Stomach (tissue), 9 donors: ENCODE data around the gene ACTR10. TPM values are rescaled to one million over a fixed set of nuclear protein-coding genes. Genes with fewer than 3 reads are reported as not detected.

Experiments
- DNase-seq, 2 donors: peaks; one replicate each; pipeline versions ENCODE4 v3.0.0 to v3.0.0-alpha.2; 2013 to 2019
- H3K27ac ChIP-seq, 5 donors: fragments of 200-600 bp in 4 of 5; sonication (generic) in 4 of 5; one replicate each; pipeline ENCODE4 v1.5.1; 2013 to 2019; ENCODE audit warnings: mild to moderate bottlenecking in 1 of 5, moderate library complexity in 1 of 5
- H3K27me3 ChIP-seq, 3 donors: fragments of 200-600 bp; sonication (generic); one replicate each; pipeline ENCODE4 v1.5.1; 2017 to 2019; ENCODE audit warnings: mixed run types in 1 of 3
- H3K36me3 ChIP-seq, 4 donors: fragments of 200-600 bp; sonication (generic); 1 replicate in 3 of 4; 2 replicates in 1 of 4; pipeline ENCODE4 v1.5.1; 2016 to 2019
- H3K4me1 ChIP-seq, 4 donors: fragments of 200-600 bp; sonication (generic); one replicate each; pipeline ENCODE4 v1.5.1; 2016 to 2019
- H3K4me3 ChIP-seq, 4 donors: fragments of 200-600 bp; sonication (generic) in 3 of 4; one replicate each; pipeline ENCODE4 v1.5.1; 2016 to 2019; ENCODE audit warnings: mild to moderate bottlenecking in 1 of 4
- H3K9me3 ChIP-seq, 4 donors: fragments of 200-600 bp; sonication (generic); one replicate each; pipeline ENCODE4 v1.5.1; 2016 to 2019
- CTCF ChIP-seq, 7 experiments: fragments of 450-650 bp in 4 of 7; fragments of 200-600 bp in 3 of 7; sonication (generic) in 3 of 7; IDR thresholded peaks; one replicate each; pipeline ENCODE4 v1.5.1; 2016 to 2019; ENCODE audit warnings: antibody characterized with exemption in 7 of 7, control low read depth in 2 of 7, mild to moderate bottlenecking in 1 of 7
- EP300 ChIP-seq: sonication (generic); formaldehyde crosslinking; IDR thresholded peaks from one replicate; pipeline ENCODE4 v1.6.1; 2017; ENCODE audit warnings: antibody characterized with exemption
- POLR2A ChIP-seq, 4 donors: fragments of 450-650 bp; IDR thresholded peaks; one replicate each; pipeline ENCODE4 v1.6.1; 2016; ENCODE audit warnings: antibody characterized with exemption in 4 of 4, control low read depth in 2 of 4, mild to moderate bottlenecking in 1 of 4, moderate library complexity in 1 of 4
- POLR2AphosphoS5 ChIP-seq, 3 donors: sonication (generic); formaldehyde crosslinking; IDR thresholded peaks; one replicate each; pipeline ENCODE4 v1.6.1; 2016; ENCODE audit warnings: antibody characterized with exemption in 3 of 3
- WGBS, 5 donors: extraction: QIAGEN DNeasy Blood & Tissue Kit in 3 of 5; methylation state at CpG; one replicate each; pipeline versions ENCODE4 v1.1.5 to v1.1.7; 2013 to 2018; 5-methylcytosine and 5-hydroxymethylcytosine counted together
- intact Hi-C: fragments of 100-400 bp; cut with DNase I; formaldehyde crosslinking; loops from one replicate; pipeline ENCODE4 v1.15.1; 2023; ENCODE audit warnings: low total_unique reads
- polyA plus RNA-seq, 3 donors: library from polyadenylated mRNA; stranded (reverse); fragments of 200-250 nt; gene quantifications; one replicate each; pipeline ENCODE4 v1.2.3, GENCODE V29; 2013
- total RNA-seq, 5 donors: library from RNA; depleted of rRNA; stranded (reverse); fragments of >200 nt; gene quantifications; one replicate each; pipeline versions ENCODE4 v1.1.0 to v1.2.3, GENCODE V29; 2014 to 2016
- donor health status: healthy with polysubstance abuse.
- donor health status: Bipolar disorder and iron deficiency.
- donor health status: healthy.

ACTR10 gene
- total and polyA plus RNA-seq, 8 donors: 7.5 to 90.5 (median 55.3) TPM

DNA sequence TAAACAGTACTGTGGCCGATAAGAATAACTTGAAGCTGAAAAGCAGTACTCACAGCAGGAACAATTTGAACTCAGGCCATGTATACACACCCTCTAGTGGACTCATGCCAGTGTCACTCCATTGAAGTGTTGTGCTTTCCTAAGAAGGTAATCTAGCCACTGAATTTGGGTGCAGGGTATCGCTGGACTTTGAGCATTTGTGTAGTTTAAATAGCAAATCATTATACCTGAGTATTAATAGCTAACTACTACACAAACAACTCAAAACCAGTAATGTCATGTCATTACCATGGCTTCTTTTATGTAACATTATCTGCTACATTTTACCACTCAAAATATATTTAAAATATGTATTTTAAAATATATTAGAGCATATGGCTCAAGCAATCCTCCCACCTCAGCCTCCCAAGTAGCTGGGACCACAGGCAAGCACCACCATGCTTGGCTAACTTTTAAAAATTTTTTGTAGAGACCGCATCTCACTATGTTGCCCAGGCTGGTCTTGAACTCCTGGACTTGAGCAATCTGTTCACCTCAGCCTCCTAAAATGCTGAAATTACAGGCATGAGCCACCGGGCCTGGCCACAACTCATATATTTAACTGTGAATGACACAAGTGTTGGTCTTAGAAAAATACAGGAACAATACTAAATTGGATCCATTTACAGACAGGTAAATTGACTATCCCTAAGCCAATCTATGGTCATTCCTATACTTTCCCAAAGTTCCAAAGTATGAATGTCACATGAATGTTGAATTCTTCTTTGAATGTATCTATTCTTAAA lies 72.8 kb downstream of the ACTR10 start:
- TF ChIP-seq POLR2AphosphoS5 (IDR thresholded peaks at IDR 0.05) (peak in 1 of 3 donors; percentile 64), EP300 (no peak), CTCF (IDR thresholded peaks at IDR 0.05) (no peak)
- WGBS, 5 donors: 54 to 67% (median 60%) methylated on average over 4 of the region's 4 CpGs
- H3K4me3 ChIP-seq: no peak overlapping the region
- H3K9me3 ChIP-seq: no peaks in the 10 kb centered on the region
- H3K4me1 ChIP-seq: peaks cover 0 to 59% (median 34%) of the 10 kb centered on the region in 4 donors
- H3K36me3 ChIP-seq: peaks cover 24 to 85% (median 77%) of the 10 kb centered on the region in 4 donors
- no peaks in the 10 kb centered on the region for H3K27me3 ChIP-seq
- peak; percentile 44 to 48 for DNase-seq
- peak overlapping the region in 2 of 5 donors; percentile 40 to 64 for H3K27ac ChIP-seq
- intact Hi-C loops: no loop called here

DNA sequence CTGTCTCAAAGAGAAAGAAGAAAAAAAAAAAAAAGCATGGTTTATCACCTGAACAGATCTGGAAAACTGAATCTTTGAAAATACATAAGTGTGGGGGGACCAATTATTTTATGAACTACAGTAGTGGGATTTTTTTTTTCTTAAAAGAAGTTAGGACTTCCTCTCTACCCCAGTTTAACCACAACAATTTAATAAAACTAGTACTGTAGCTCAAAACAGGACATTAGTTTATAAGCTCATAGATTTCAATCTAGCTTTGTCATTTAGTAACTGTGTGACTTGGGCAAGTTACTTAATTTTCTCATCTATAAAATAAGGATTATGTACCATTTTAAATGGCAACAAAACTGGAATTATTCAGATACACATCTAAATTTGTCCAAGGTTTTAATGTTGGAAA lies 74.9 kb downstream of the ACTR10 start:
- intact Hi-C loops: no loop called here
- Histone ChIP-seq H3K27ac (peak overlapping the region in 1 of 5 donors; percentile 11), H3K4me1 (peaks cover 0 to 59% (median 36%) of the 10 kb centered on the region in 4 donors)

DNA sequence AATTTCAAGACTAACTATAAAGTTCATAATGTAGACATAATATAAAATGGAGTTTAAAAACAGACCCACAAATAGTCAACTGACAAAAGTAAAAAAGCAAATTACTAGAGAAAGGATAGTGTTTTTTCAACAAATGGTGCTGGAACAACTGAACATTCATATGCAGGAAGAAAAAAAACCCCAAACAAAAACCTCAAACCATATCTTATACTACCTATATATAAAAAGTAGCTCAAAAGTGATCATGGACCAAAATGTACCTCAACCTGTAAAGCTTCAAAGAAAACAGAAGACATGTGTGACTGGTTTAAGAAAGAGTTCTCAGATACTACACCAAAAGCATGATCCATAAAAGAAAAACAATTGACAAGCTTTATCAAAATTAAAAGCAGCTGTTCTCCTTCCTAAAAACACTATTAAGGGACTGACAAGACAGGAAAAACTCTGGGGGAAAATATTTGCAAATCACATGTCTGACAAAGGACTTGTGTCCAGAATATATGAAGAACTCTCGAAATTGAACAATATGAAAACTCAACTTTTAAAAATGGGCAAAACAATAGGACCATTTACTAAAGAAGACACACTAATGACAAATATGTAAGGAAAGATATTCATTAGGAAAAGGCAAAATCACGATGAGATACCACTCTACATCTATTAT lies 75.7 kb downstream of the ACTR10 start:
- H3K27ac ChIP-seq: peak overlapping the region in 3 of 5 donors; percentile 2 to 11 (median 3)
- no peak for TF ChIP-seq CTCF (IDR thresholded peaks at IDR 0.05)
- no peak for TF ChIP-seq POLR2AphosphoS5 (IDR thresholded peaks at IDR 0.05)
- no peak for TF ChIP-seq EP300
- TF ChIP-seq POLR2A (IDR thresholded peaks at IDR 0.05): no peak

More for the DNA sequence above, 74.9 kb downstream of the ACTR10 start:
- TF ChIP-seq POLR2A (IDR thresholded peaks at IDR 0.05) (no peak), CTCF (IDR thresholded peaks at IDR 0.05) (no peak)
- Histone ChIP-seq H3K27me3 (no peaks in the 10 kb centered on the region), H3K9me3 (no peaks in the 10 kb centered on the region), H3K4me3 (no peak overlapping the region), H3K36me3 (peaks cover 9 to 82% (median 73%) of the 10 kb centered on the region in 4 donors)
- no peak for DNase-seq

GRCh38 chr14:58276208-58276607 lies 76.3 kb downstream of the ACTR10 start:
- peaks cover 7 to 72% (median 45%) of the 10 kb centered on the region in 4 donors for H3K4me1 ChIP-seq
- no peaks in the 10 kb centered on the region for H3K27me3 ChIP-seq
- no peak for TF ChIP-seq CTCF (IDR thresholded peaks at IDR 0.05)
- no peak for TF ChIP-seq POLR2A (IDR thresholded peaks at IDR 0.05)
- TF ChIP-seq POLR2AphosphoS5 (IDR thresholded peaks at IDR 0.05): no peak
- TF ChIP-seq EP300: no peak
- H3K27ac ChIP-seq: peak overlapping the region in 2 of 5 donors; percentile 2 to 3
- intact Hi-C loops: no loop called here
- WGBS, 5 donors: 83 to 95% (median 88%) methylated on average over 1 of the region's 1 CpG
- peaks cover 9 to 72% (median 66%) of the 10 kb centered on the region in 4 donors for H3K36me3 ChIP-seq
- H3K9me3 ChIP-seq: no peaks in the 10 kb centered on the region
- no peak overlapping the region for H3K4me3 ChIP-seq
- no peak for DNase-seq

More for the DNA sequence above, 75.7 kb downstream of the ACTR10 start:
- Histone ChIP-seq H3K27me3 (no peaks in the 10 kb centered on the region), H3K4me1 (peaks cover 1 to 66% (median 40%) of the 10 kb centered on the region in 4 donors), H3K36me3 (peaks cover 9 to 78% (median 72%) of the 10 kb centered on the region in 4 donors), H3K4me3 (no peak overlapping the region), H3K9me3 (no peaks in the 10 kb centered on the region)
- intact Hi-C loops: no loop called here
- whole genome bisulfite sequencing, 5 donors: 76 to 87% (median 83%) methylated on average over 2 of the region's 2 CpGs
- no peak for DNase-seq
